Ureter (tissue), 1 donor: ENCODE data around the gene TF. TPM values are rescaled to one million over a fixed set of nuclear protein-coding genes. Genes with fewer than 3 reads are reported as not detected.

Experiments
- DNase-seq: peaks from one replicate; pipeline ENCODE4 v3.0.0-alpha.2; 2020; ENCODE audit warnings: low spot score
- total RNA-seq: library from RNA; stranded (reverse); gene quantifications from one replicate; pipeline ENCODE4 v1.2.4, GENCODE V29; 2023
- donor health status: DM: yes; HTN: yes; CAD: no.

TF gene
- total RNA-seq, 1 donor from 2014 or later = 2.1 TPM

GRCh38 chr3:133835418-133835743, 89.2 kb downstream of the TF start:
- no peak for DNase-seq

GRCh38 chr3:133835961-133836360, 89.8 kb downstream of the TF start:
- no peak for DNase-seq

GRCh38 chr3:133836497-133837158, 90.4 kb downstream of the TF start:
- DNase-seq = no peak

- no peak for DNase-seq
Measured at GRCh38 chr3:133837487-133838295, 91.5 kb downstream of the TF start.

- no peak for DNase-seq
Measured at GRCh38 chr3:133838296-133838789, 92.2 kb downstream of the TF start.

GRCh38 chr3:133838916-133839800, 93.0 kb downstream of the TF start:
- no peak for DNase-seq

GRCh38 chr3:133840055-133840737, 94.0 kb downstream of the TF start:
- DNase-seq = no peak

- no peak for DNase-seq
Measured at GRCh38 chr3:133840767-133841166, 94.6 kb downstream of the TF start.

- no peak for DNase-seq
Measured at GRCh38 chr3:133841196-133841595, 95.0 kb downstream of the TF start.

- DNase-seq = no peak
Measured at GRCh38 chr3:133842158-133842557, 96.0 kb downstream of the TF start.

- no peak for DNase-seq
Measured at GRCh38 chr3:133843634-133844033, 97.4 kb downstream of the TF start.

GRCh38 chr3:133845127-133845526, 98.9 kb downstream of the TF start:
- no peak for DNase-seq

Other genes with a start within 250 kb of the TF start
- gene CDV3, start 172.7 kb upstream of the TF start, total RNA-seq = 127 TPM
- 21.1 TPM for gene TOPBP1, start 84.5 kb upstream of the TF start, total RNA-seq
- 52.7 TPM for gene SRPRB, start 59.4 kb downstream of the TF start, total RNA-seq
- gene RAB6B, start 149.5 kb downstream of the TF start, total RNA-seq = 8.2 TPM